Upper lobe of left lung (tissue), 4 donors: ENCODE measurements around the gene CSNK2B.

Experiments used
- CTCF ChIP-seq, 6 experiments: fragments of 450-650 bp in 4 of 6; fragments of 200-600 bp in 2 of 6; sonication (generic) in 2 of 6; IDR thresholded peaks; one replicate each; pipeline ENCODE4 v1.5.1; 2016 to 2019; ENCODE audit warnings: antibody characterized with exemption in 6 of 6
- POLR2A ChIP-seq, 4 donors: fragments of 450-650 bp; IDR thresholded peaks; one replicate each; pipeline ENCODE4 v1.5.1; 2016 to 2017; ENCODE audit warnings: antibody characterized with exemption in 4 of 4, mild to moderate bottlenecking in 2 of 4

- TF ChIP-seq POLR2A (IDR thresholded peaks at IDR 0.05): no peak
- TF ChIP-seq CTCF (IDR thresholded peaks at IDR 0.05): no peak
Observed at GRCh38 chr6:31645325-31645724, 20.6 kb upstream of the CSNK2B start.
